ENCODE measurements around the gene NCKIPSD.
A peak's percentile ranks its signal among the peaks of the same experiment; 100 is the strongest.

The NCKIPSD gene

GRCh38 chr3:48696156-48696555 is 10.4 kb upstream of the NCKIPSD start:
- DNase-seq, result no peak

- no peak for DNase-seq
These were observed 9.7 kb upstream of the NCKIPSD start for GRCh38 chr3:48695393-48695753.

GRCh38 chr3:48694610-48695392 is 9.1 kb upstream of the NCKIPSD start:
- DNase-seq, result peak; percentile 62

- DNase-seq, result no peak
These were observed 8.1 kb upstream of the NCKIPSD start for GRCh38 chr3:48693826-48694225.

GRCh38 chr3:48692551-48692950 is 6.8 kb upstream of the NCKIPSD start:
- no peak for DNase-seq

GRCh38 chr3:48690846-48691458 is 5.2 kb upstream of the NCKIPSD start:
- DNase-seq, result no peak

GRCh38 chr3:48689384-48689783 is 3.7 kb upstream of the NCKIPSD start:
- DNase-seq, result no peak

- no peak for DNase-seq
These were observed 3.0 kb upstream of the NCKIPSD start for GRCh38 chr3:48688737-48689075.

GRCh38 chr3:48688032-48688736 is 2.5 kb upstream of the NCKIPSD start:
- no peak for DNase-seq

- no peak for DNase-seq
These were observed 1.5 kb upstream of the NCKIPSD start for GRCh38 chr3:48687220-48687678.

GRCh38 chr3:48686538-48687219 is 964 bp upstream of the NCKIPSD start:
- no peak for DNase-seq

- DNase-seq, result no peak
These were observed 467 bp downstream of the NCKIPSD start for GRCh38 chr3:48685293-48685602.

- no peak for DNase-seq
These were observed 1.1 kb downstream of the NCKIPSD start for GRCh38 chr3:48684480-48685143.

GRCh38 chr3:48684054-48684349 is 1.7 kb downstream of the NCKIPSD start:
- DNase-seq, result no peak

GRCh38 chr3:48682786-48683185 is 2.9 kb downstream of the NCKIPSD start:
- no peak for DNase-seq

GRCh38 chr3:48681974-48682610 is 3.6 kb downstream of the NCKIPSD start:
- DNase-seq, result no peak

- DNase-seq, result no peak
These were observed 4.2 kb downstream of the NCKIPSD start for GRCh38 chr3:48681541-48681880.

- no peak for DNase-seq
These were observed 4.7 kb downstream of the NCKIPSD start for GRCh38 chr3:48680811-48681540.

GRCh38 chr3:48679411-48680391 is 6.0 kb downstream of the NCKIPSD start:
- DNase-seq, result no peak

GRCh38 chr3:48678566-48679380 is 6.9 kb downstream of the NCKIPSD start:
- DNase-seq, result no peak

Measured in amniotic stem cell (primary cell).